Measurements from ENCODE around the gene TIMM17B. TPM values are rescaled to one million over a fixed set of nuclear protein-coding genes. Genes with fewer than 3 reads are reported as not detected.

Gene TIMM17B
- total RNA-seq, 1 donor from 2014 or later, result 95.7 TPM

DNA sequence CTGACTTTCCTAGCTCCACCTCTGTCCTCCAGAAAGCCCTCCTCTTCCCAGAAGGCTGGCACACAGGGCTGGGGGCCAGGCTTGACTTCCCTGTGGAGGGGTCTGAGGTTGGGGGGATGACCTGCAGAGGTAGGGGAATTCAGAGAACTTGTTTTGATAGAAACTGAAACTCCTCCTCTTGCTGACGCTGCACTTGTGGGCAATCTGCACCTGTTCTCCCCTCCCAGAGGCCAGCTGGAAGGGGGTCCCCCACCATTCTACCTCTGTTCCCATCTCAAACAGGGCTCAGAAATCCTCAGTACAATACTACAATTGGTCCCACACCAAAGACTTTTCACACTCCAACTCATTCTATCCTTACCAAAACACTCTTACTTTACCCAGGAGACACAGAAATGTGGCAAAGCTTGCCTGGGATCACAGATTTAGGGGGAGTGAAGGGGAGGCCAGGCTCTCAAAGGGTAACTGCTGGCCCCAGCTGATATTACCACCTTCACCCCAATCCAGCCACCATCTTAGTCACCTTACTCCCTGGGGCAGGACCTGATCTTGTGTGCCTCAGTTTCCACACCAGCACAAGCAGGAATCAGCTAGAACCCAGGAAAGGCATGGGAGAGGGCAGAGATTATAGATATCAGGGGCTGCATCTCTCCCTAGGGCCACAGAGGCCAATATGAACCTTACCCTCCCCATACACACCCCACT lies 41.3 kb upstream of the TIMM17B start:
- H3K4me3 Mint-ChIP-seq, result no peak overlapping the region
- TF ChIP-seq, protein P1, sequence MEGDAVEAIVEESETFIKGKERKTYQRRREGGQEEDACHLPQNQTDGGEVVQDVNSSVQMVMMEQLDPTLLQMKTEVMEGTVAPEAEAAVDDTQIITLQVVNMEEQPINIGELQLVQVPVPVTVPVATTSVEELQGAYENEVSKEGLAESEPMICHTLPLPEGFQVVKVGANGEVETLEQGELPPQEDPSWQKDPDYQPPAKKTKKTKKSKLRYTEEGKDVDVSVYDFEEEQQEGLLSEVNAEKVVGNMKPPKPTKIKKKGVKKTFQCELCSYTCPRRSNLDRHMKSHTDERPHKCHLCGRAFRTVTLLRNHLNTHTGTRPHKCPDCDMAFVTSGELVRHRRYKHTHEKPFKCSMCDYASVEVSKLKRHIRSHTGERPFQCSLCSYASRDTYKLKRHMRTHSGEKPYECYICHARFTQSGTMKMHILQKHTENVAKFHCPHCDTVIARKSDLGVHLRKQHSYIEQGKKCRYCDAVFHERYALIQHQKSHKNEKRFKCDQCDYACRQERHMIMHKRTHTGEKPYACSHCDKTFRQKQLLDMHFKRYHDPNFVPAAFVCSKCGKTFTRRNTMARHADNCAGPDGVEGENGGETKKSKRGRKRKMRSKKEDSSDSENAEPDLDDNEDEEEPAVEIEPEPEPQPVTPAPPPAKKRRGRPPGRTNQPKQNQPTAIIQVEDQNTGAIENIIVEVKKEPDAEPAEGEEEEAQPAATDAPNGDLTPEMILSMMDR (conservative IDR thresholded peaks at IDR 0.05), result no peak
- H3K9me3 Mint-ChIP-seq, result no peaks in the 10 kb centered on the region
- H3K4me1 Mint-ChIP-seq, result peaks cover 12% of the 10 kb centered on the region
- no peaks in the 10 kb centered on the region for H3K27me3 Mint-ChIP-seq (ENCODE audit: low read depth)
- H3K36me3 Mint-ChIP-seq (ENCODE audit: low read depth), result peaks cover 8% of the 10 kb centered on the region
- DNase-seq (ENCODE audit: low read depth, low spot score), result no peak
- H3K27ac Mint-ChIP-seq (ENCODE audit: unreplicated experiment), result no peak overlapping the region

DNA sequence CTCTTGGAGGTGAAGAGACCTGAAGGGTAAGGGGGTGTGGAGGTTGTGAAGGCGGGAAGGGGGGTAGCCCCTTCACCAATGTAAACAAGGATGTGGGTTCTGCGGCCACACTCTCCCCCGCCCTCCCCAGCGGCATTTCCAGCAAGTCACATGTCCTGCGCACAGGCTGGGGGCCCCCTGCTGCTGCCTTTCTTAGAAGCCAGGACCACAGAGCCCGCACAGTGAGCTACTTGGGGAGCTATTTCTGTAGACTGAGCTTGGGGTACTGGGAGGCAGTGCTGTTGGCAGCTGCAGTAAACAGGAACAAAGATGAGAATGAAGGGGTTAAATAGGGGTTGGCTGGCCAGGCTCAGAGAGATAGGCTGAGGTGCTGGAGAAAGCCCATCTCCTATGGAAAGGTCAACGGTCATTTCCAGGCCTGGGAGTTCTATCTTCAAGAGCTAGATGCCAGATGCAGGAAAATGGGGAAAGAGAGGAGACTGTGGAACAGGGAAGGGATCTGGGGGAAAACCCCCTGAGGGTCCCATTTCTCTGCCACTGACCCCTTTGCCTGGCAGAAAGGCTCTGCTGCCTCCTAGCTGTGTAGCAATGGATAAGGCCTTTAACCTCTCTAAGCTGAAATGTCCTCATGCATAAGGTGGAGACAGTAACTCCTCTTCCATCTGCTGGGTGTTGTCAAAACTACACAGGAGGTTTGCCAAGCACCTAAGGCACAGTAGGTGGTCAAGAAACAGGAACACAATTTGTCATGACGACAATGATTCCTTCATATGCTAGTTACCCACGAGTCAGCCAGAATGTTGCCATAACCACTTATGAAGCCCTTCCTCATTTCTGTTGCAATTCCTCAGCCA lies 39.7 kb upstream of the TIMM17B start:
- Mint-ChIP-seq H3K36me3 (ENCODE audit: low read depth) (peaks cover 12% of the 10 kb centered on the region), H3K9me3 (peaks cover 3% of the 10 kb centered on the region), H3K4me1 (peaks cover 12% of the 10 kb centered on the region), H3K4me3 (no peak overlapping the region), H3K27me3 (ENCODE audit: low read depth) (no peaks in the 10 kb centered on the region), H3K27ac (ENCODE audit: unreplicated experiment) (no peak overlapping the region)
- TF ChIP-seq, protein P1 (conservative IDR thresholded peaks at IDR 0.05), result no peak
- DNase-seq (ENCODE audit: low read depth, low spot score), result no peak

DNA sequence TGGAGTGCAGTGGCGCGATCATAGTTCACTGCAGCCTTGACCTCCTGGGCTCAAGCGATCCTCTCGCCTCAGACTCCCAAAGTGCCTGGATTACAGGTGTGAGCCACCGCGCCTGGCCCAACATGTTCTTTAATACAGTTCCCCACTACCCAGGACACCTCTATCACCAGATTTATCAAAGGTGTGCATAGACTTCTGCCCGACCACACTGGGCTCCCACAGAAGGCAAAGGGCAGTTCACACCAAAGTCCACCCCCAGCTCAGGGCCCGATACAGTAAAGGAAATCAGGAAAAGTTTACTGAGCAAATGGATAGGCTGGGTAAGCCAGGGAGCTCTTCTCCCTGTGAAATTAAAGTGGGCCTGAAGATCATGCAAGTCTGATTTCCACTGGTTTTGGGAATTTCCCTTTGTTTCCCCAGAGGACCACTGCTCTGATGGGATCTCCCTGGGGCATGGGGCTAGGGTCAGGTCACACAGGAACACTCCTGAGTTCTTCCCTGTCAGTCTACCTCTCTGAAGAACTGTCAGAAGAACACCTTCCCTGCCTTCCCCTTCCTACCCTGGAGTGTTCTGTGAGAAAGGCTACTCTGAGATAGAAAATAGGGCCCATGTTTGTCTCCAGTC lies 39.0 kb upstream of the TIMM17B start:
- TF ChIP-seq, protein P1 (conservative IDR thresholded peaks at IDR 0.05), result no peak
- Mint-ChIP-seq H3K36me3 (ENCODE audit: low read depth) (peaks cover 10% of the 10 kb centered on the region), H3K9me3 (peaks cover 3% of the 10 kb centered on the region), H3K27me3 (ENCODE audit: low read depth) (no peaks in the 10 kb centered on the region), H3K27ac (ENCODE audit: unreplicated experiment) (no peak overlapping the region), H3K4me1 (peaks cover 9% of the 10 kb centered on the region), H3K4me3 (no peak overlapping the region)
- no peak for DNase-seq (ENCODE audit: low read depth, low spot score)

GRCh38 chrX:48935301-48935670 lies 37.7 kb upstream of the TIMM17B start:
- H3K36me3 Mint-ChIP-seq (ENCODE audit: low read depth), result peaks cover 13% of the 10 kb centered on the region
- peaks cover 3% of the 10 kb centered on the region for H3K9me3 Mint-ChIP-seq
- H3K27ac Mint-ChIP-seq (ENCODE audit: unreplicated experiment), result no peak overlapping the region
- H3K4me3 Mint-ChIP-seq, result no peak overlapping the region
- H3K27me3 Mint-ChIP-seq (ENCODE audit: low read depth), result no peaks in the 10 kb centered on the region
- no peak for DNase-seq (ENCODE audit: low read depth, low spot score)
- peaks cover 8% of the 10 kb centered on the region for H3K4me1 Mint-ChIP-seq
- TF ChIP-seq, protein P1 (conservative IDR thresholded peaks at IDR 0.05), result no peak

DNA sequence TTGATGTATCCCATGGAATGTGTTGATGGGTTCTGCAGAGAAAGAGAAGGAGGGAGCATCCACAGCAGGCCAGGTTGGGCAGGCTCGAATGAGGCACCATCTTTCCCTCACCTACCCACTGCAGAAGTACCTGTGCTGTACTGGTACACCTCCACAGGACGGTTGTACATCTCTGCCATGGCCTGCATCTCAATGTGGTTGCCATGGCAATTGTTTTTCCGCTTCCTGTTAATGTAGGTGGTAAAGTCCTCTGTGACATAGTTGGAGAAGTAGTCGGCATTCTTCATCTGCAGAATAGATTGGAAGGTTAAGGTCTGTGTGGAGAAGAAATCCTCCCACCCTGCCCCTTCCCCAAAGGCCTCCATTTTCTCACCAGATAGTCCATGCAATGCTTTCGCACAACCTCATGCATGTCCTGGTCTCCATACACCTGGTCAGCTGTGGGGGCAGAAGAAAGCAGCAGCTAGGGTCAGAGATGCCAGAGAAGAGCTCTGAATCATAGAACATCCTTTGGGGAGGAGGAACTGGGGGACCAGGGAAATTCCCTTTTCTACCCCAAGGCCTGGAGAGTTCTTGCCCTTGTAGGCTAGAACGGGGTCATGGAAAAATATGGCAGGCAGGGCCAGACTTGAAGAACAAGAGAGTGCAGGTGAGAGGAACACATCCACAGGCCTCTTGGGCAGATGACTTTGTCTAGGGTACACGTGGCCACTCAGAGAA lies 37.2 kb upstream of the TIMM17B start:
- Mint-ChIP-seq H3K4me3 (no peak overlapping the region), H3K27me3 (ENCODE audit: low read depth) (no peaks in the 10 kb centered on the region), H3K9me3 (peaks cover 3% of the 10 kb centered on the region), H3K36me3 (ENCODE audit: low read depth) (peaks cover 16% of the 10 kb centered on the region), H3K4me1 (peaks cover 8% of the 10 kb centered on the region), H3K27ac (ENCODE audit: unreplicated experiment) (no peak overlapping the region)
- no peak for DNase-seq (ENCODE audit: low read depth, low spot score)
- TF ChIP-seq, protein P1 (conservative IDR thresholded peaks at IDR 0.05), result no peak

All from neural crest cell (in vitro differentiated cells).